Fibroblast of skin of left quadriceps (primary cell): ENCODE measurements around the gene CTDP1.

Experiments
- DNase-seq, 2 experiments: peaks; one replicate each; pipeline ENCODE4 v3.0.0-alpha.2; 2013; ENCODE audit warnings: low read depth in 2 of 2

The CTDP1 gene

DNA sequence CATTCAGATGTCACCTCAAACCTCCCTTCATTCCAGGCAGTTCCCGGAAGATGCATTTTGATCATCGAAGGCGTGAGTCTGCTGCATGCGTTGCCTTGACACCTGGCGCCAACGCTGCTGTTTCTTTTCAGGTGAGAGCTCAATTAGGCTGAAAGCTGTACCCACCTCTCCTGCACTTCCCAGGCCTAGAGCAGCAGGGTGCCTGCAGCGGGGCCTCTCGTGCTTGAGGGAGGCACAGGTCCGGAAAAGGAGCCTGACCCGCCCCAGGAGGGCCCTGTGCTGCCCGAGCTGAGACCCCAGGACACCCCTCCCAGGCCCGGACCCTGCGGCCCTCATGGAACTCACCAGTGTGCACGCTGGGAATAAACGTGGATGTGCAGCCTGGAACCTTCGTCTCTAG, 86.7 kb downstream of the CTDP1 start:
- DNase-seq, result no peak

DNA sequence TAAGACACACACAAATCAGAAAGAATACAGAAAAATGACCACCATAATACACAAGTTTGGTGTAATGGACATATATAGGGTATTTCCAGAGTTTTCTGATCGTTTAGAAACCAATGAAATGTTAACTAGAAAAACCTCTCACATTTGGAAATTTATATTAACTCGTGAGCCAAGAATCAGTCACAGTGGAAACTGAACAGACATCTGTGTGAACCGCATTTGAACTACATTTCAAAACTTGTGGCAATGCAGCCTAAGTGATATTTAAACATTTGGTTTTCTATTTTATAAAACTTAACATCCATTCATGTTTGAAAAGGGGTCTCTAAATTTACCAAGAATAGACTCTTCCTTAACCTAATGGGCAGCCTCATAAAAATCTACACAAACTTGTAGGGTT, 89.1 kb downstream of the CTDP1 start:
- no peak for DNase-seq

DNA sequence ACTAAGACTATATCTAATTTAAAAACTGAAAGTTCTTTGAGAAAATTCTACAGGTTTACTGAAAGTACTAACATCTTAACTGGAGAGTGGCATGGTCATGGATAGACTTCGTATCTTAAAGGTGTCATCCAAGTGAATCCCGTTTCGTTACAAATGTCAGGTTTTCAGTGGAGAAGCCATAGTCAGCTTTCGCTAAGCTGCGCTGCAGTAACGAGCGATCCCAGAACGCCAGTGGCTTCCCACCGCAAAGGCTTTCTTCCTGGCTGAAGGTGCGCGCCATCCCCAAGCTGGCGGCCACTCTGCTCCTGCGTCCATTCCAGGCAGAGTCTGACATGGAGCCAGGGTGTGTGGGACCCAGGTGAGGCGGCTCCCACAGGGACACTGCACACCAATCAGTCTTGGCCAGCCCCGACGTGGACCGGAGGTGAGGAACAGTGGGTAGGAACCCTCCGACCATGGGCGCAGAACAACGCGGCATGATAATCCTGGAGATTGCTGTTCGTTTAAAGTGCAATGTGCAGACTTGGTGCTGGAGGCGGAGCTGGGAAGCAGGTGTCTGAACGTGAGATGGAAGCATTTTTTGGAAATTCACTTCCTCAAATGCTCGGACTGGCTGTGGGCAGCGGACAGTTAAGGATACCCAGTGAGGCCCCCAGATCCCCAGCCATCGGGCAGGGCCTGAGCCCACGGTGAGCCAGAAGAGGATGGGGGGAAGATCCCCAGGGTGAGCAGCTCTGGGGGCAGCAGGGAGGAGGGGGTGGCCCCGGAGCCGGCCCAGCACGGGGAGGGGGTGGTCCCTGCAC, 90.3 kb downstream of the CTDP1 start:
- no peak for DNase-seq

DNA sequence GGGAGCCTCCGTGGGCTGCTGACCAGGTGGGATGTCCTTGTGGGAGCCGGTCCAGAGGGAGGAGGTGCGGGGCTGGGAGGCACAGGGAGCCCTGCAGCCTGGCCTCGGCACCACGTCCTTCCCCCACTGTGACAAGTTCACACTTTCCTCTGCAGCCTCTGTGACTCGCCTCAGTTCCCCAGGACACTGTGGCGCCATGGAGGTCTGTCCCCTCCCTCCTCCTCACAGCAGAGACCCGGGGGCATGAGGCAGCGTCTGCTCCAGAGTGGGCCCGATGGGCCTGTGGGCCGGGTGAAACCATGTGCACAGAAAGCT, 90.9 kb downstream of the CTDP1 start:
- DNase-seq, result no peak

DNA sequence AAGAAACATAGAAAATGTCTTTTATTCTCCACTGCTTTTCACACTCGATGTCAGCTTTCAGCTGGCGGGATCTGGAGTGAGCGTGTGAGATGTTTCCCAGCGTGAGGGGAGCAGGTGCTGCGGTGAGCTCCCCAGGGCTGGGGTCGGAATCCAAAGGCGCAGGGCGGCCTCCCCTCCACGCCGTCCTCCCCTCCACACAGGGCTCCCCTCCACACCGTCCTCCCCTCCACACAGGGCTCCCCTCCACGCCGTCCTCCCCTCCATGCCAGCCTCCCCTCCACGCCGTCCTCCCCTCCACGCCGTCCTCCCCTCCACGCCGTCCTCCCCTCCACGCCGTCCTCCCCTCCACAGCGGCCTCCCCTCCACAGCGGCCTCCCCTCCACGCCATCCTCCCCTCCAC, 91.2 kb downstream of the CTDP1 start:
- no peak for DNase-seq

DNA sequence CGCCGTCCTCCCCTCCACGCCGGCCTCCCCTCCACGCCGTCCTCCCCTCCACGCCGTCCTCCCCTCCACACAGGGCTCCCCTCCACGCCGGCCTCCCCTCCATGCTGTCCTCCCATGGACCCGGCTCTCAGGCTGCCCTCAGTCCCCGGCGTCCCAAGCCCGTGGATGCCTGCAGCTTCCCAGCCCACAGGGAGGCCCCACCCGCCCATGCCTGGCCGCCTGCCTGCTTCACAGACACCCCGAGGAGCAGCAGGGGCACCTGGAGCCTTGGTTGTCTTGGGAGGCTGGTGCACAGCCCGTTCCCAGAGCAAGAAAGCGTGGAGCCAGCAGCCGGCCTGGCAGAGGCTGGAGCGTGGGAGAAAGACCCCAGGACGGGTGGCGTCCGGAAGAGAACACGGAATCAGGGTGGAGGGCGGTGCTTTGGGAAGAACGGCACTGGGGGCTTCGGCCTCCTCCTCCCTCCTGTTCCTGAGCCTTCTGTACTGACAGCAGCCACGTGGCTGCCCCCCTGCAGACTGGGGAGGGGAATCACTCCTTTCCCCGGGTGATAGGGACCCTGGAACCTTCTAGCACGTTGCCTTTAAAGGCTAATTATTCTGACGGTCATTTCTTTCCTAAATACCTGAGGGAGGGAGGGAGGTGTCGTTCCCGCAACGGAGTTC, 92.0 kb downstream of the CTDP1 start:
- no peak for DNase-seq

DNA sequence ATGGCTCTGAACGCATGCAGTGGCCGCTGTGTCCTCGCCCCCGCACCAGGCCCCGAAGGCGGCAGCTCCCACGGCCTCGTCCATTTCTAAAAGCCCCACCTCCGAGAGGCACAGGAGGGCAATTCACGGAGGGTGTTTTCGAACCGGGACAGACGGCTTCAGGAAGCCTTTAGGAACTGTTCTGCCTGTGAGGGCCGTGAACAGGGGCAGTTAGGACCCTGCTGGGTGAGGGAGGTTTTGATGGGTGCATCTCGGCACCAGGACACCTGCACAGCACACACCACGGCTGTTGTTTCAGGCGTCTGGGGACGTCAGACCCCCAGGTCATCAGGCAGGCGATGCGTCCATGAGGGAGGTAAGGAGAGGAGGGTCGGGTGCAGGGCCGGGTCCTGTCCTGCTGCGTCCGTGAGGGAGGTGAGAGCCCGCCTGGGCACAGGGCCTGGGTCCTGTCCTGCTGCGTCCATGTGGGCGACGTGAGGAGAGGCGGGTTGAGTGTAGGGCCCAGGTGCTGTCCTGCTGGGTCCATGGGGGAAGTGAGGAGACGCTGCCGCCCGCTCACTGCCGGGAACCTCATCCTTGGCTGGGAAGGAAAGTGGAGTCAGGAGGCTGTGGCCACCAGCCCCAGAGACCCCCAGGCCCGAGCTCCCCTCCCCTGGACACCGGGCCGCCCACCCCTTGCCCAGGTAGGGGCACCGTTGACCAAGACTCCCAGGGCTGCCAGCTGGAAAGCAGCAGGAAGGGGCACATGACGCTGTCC, 92.7 kb downstream of the CTDP1 start:
- no peak for DNase-seq

DNA sequence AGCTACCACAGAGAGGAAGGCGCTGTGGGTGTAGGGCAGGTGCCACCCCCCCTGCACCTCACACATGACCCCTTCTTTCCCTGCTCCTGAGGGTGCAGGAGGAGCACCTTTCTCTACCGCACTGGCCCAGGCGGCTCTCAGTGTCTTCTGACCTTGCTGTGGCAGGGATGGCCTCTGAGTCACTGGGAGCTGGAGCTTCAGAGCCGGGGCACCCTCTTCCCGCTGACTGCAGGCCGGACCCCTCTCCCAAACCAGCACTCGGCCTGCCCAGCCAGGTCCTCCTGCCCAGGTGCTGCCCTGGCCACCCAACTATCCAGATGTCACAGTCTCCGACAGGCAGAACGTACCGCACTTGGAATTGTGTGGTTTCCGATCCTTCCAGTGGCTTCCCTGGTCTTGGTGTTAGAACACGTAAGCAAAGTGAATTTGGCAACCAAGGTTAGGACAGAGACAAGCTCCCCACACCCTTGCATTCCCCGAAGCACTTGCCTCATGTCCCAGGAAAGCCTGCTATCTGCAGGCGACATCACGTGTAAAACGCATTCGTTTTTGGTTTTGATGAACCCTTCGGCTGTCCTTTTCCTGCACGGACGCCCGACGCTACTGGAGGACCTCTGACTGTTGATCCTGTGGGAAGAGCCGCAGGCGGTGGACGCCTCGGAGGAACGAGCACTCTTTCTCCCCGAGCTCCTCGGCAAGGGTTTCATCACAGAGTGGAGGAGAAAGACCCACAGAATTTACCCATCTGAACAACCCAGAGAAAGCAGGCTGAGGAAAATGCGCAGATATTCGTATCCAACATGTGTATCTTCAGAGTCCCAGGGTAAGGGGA, 93.5 kb downstream of the CTDP1 start:
- no peak for DNase-seq

DNA sequence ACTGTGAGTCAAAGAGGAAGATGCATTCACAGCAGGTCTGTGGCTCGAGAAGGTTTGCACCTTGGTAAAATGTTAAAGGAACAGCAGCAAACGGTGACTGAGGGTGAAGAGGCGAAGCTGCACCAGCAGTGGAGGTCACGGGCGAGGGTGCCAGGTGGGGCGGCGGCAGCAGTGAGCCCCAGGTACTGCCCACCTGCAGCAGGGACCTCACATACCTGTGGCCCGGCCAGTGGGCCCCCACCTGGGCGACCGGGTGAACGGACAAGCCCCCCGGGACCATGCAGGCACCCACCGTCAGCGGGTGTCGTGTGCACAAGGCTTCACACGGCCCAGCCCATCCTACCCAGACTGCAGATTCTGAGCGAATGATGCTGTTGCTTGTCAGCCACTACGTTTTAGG, 94.5 kb downstream of the CTDP1 start:
- no peak for DNase-seq

DNA sequence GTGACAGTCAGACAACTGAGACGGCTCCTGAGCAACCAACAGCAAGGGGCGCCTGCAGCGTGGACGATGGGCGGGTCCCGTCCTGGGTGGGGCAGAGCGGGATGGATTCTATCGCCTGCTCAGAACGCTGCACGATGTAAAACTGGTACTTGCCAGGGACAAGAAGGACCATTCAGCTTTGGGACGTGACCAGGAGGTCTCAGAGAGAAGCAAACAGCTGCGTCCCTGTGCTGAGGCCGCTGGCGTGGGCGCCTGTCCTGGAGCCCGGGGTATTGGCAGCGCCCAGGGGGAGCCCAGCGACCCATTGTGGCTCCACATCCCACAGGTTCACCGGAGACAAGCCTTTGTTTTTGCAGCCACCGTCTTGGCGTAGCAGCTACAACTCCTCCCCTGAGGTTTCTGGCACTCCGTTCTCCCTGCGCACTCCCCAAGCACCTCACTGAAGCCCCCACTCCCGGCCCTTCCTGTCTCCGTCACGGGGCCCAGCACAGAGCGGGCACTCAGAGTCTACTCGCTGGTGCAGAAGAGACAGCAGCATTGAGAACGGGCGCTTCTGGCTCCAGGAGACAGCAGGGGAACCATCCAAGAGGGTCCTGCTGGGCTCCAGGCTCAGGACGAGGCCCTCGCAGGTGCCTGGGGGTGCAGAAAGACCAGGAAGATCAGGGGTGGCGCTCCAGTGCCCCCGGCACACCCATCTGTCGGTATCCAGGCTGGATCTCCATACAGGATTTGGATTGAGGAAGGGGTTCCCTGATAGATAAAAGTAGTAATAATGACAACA, 96.0 kb downstream of the CTDP1 start:
- DNase-seq, result no peak

DNA sequence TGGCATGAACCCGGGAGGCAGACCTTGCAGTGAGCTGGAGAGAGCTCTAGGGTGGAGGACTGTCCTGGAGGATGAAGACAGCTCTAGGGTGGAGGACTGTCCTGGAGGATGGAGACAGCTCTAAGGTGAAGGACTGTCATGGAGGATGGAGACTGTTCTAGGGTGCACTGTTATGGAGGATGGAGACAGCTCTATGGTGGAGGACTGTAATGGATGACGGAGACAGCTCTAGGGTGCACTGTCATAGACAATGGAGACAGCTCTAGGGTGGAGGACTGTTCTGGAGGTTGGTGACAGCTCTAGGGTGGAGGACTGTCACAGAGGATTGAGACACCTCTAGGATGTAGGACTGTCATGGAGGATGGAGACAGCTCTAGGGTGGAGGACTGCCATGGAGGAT, 97.1 kb downstream of the CTDP1 start:
- no peak for DNase-seq

DNA sequence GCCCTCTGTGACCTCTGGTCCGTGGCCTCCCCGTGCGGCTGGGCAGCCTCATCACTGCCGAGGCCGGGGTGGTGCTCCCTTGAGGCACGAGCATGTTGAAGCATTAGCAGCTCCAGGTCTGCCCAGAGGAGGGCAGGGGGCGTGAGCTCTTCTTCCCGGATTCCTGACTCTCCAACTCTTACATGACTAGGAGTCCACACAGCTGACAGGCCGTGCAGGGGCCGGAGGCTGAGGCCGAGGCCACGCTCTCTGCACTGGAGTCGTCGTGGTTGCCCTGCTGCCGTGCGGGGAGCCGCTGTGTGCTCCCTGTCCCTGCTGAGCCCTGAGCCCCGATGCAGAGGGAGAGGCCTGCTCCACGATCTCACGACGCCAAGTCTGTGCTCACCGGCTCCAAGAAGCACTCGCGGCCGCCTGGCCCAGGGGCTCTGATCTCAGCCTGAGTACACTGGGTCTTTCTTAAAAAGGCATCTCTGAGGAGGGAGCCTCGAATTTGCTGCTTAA, 98.7 kb downstream of the CTDP1 start:
- no peak for DNase-seq

DNA sequence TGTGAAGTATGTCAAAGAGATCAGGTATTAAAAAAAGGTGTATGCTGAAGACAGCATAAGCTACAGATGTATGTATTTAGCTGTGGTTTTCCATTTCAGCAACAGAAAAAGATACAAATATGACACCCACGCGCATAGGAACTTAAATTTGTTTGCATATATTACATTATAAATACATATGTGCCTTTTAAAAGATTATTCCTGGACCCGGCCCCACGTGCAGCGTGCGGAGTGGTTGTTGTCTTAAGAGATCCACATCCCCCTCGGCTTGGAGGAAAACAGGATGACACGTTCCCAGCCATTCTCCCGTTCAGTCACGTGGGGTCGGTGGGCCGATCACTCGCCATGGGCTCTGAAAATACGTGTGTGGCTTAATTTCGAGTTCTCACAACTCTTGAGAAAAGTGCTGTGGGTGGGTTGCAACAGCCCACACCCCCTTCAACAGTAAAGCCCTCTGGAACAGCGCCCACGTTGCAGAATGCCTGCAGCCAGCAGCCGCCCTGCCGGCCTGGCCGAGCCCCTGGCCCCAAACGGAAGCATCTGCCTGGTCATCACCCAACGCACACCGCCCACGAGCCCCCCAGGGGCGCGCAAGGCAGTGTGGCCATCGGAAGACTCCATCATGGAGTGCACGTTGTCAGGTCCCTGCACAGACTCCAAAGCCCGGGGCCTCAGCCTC, 99.6 kb downstream of the CTDP1 start:
- no peak for DNase-seq

DNA sequence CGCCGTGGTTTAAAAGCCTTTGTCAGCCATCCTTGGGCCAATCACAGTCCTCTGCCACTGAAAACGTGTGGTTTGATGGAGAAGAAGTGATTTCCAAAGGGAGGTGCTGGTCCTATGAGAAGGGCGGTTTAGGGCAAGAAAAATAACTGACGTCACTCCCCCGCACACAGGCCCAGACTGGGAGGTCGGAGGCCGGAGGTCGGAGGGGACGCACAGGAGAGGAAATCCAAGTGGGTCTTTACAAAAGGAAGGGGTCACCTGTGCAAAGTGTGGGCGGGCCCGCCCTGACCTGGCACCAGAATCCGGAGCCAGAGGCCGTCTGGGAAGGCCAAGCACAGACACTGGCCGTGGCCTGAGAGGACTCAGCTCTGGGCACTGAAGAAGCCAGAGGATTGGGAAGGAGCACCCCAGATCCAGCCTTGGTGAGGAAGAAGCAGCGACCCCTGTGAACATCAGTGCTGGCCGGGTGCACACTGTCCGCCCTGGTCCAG, 100.1 kb downstream of the CTDP1 start:
- no peak for DNase-seq

DNA sequence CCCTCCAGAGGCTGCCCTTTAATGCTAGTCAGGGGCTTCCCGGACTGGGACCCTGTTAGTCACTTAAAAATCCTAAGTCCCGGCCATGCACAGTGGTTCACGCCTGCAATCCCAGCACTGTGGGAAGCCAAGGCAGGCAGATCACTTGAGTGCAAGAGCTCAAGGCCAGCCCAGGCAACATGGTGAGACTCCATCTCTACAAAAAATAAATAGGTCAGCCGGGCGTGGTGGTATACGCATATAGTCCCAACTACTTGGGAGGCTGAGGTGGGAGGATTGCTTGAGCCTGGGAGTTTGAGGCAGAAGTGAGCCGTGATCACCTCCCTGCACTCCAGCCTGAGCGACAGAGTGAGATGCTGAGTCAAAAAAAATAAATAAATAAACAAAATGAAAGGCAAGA, 100.9 kb downstream of the CTDP1 start:
- no peak for DNase-seq

DNA sequence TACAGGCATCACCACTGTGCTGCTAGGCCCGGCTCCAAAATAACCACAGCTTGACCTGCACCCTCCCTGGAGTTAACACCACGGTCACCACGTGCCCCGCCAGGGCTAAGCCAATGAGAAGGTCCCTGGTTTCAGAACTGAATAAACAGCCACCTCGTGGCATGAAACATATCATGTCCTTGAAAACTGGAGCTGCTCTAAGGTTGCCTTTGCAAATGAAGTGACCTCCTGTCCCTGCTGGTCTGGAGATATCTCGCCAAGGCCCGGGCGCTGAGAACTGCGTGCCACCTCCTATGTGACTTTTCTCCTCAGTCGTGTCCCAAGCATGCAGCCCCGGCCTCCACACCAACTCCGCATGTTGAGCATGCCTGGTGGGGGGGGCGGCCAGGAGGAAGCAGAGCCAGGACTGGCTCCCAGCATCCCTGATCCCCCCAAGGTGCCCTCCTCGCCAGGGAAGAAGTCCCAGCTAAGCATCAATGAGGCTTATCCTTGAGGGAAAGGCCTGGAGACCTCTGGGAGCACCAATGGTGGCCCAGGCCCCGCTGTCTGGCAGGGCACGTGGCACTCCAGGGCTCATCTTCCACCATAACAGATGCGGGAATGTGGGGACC, 101.8 kb downstream of the CTDP1 start:
- DNase-seq, result no peak

DNA sequence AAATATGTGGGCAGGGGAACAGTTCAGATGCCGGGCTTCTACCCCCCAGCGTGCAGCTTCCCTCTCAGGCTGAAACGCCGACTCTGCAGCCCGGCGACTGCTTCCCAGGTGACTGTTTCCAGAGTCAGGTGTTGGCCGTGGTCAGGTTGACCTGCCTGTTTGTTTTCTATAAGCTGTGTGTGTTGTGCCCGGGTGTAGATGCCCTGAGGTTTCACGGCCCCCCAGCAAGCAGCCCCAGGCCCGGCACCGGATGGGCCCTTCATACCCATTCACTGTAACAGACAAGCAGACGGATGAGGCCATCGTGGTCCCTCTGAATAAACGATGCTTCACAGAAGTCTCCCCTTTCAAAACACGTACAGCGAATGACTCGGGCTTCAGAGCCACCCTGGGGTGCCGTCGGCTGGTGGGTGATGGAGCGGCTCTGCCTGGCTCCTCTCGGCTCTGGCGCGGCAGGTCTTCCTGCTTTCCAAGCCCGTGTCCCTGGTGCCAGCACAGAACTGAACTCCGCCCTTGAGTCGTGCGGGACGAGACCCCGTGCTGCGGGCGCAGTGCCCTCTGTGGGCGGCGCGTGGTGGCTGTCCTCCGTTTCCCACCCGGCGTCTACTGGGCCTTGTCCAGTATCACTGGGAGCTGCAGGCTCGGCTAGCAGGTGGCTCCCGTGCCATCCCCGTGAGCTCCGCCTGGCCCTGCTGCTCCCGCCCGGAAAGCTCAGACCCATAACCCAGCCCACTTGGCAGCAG, 103.1 kb downstream of the CTDP1 start:
- DNase-seq, result no peak

DNA sequence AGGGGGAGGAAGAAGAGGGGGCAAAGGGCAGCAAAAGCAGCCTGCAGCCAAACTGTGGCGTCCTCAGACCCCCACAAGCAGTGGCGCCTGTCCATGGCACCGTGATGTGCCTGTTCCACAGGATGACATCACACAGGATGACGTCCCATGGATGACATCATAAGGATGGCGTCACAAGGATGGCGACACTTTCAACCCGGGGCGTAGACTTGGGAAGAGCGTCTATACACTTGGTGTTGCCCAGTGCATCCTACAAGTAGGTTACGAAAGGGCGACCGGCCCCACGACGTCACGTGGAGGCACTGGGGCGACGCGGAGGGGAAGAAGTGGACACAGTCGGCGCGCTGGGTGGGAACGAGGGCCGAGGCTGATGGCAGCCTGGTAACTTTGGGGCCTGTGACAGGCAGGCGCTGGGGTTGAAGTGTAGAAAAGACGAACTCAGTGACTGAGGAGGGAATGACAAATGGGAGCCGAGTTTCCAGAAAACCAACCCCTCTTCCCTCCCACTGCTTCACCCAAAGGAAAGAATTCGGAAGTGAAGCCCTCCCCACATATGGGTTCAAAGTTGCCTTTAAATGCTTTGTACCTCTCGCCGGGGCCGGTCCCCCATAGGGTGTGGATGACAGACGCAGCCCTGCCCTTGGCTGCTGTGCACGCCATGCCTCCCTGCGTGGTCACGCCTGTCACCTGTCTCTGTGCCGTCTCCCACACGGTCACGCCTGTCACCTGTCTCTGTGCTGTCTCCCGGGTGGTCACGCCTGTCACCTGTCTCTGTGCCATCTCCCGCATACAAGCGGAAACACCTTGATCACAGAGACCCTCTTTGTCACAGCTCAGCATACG, 104.7 kb downstream of the CTDP1 start:
- DNase-seq, result no peak
